Measurements from ENCODE around the gene POU5F1.
A peak's percentile ranks its signal among the peaks of the same experiment; 100 is the strongest.
"Not testable (repeated sequence)": the region's sequence is repeated elsewhere in the genome, so short reads cannot be mapped to it uniquely, and the experiment has no call there.

Gene POU5F1

GRCh38 chr6:31165986-31166385 is 4.5 kb downstream of the POU5F1 start:
- no peak for DNase-seq (ENCODE audit: low read depth)

GRCh38 chr6:31165064-31165832 is 5.2 kb downstream of the POU5F1 start:
- not testable (repeated sequence) for DNase-seq (ENCODE audit: low read depth)

GRCh38 chr6:31164475-31165063 is 5.9 kb downstream of the POU5F1 start:
- not testable (repeated sequence) for DNase-seq (ENCODE audit: low read depth)

GRCh38 chr6:31163922-31164321 is 6.6 kb downstream of the POU5F1 start:
- DNase-seq (ENCODE audit: low read depth) = no peak

GRCh38 chr6:31162463-31163165 is 7.9 kb downstream of the POU5F1 start:
- DNase-seq (ENCODE audit: low read depth) = no peak

- DNase-seq (ENCODE audit: low read depth) = no peak
Observed at GRCh38 chr6:31161216-31162126, 9.0 kb downstream of the POU5F1 start.

GRCh38 chr6:31158863-31159855 is 11.3 kb downstream of the POU5F1 start:
- peak; percentile 40 for DNase-seq (ENCODE audit: low read depth)

GRCh38 chr6:31158140-31158862 is 12.2 kb downstream of the POU5F1 start, which contains the start of gene TCF19:
Gene TCF19 (plus strand): TSS chr6:31158589. CDS start chr6:31159470, 881 bp downstream.
- peak; percentile 99 for DNase-seq (ENCODE audit: low read depth)

GRCh38 chr6:31157513-31158139 is 12.9 kb downstream of the POU5F1 start, which contains the start of gene CCHCR1:
Gene CCHCR1 (minus strand): TSS chr6:31157802. CDS start chr6:31157600, 202 bp downstream.
- DNase-seq (ENCODE audit: low read depth) = no peak

- no peak for DNase-seq (ENCODE audit: low read depth)
Observed at GRCh38 chr6:31156641-31157040, 13.8 kb downstream of the POU5F1 start.

GRCh38 chr6:31154436-31154835 is 16.0 kb downstream of the POU5F1 start:
- no peak for DNase-seq (ENCODE audit: low read depth)

GRCh38 chr6:31152781-31153180 is 17.7 kb downstream of the POU5F1 start:
- DNase-seq (ENCODE audit: low read depth) = no peak

- no peak for DNase-seq (ENCODE audit: low read depth)
Observed at GRCh38 chr6:31149827-31150447, 20.5 kb downstream of the POU5F1 start.

GRCh38 chr6:31145386-31145785 is 25.1 kb downstream of the POU5F1 start:
- DNase-seq (ENCODE audit: low read depth) = no peak

- no peak for DNase-seq (ENCODE audit: low read depth)
Observed at GRCh38 chr6:31144970-31145340, 25.5 kb downstream of the POU5F1 start.

GRCh38 chr6:31144296-31144969 is 26.0 kb downstream of the POU5F1 start:
- DNase-seq (ENCODE audit: low read depth) = no peak

- DNase-seq (ENCODE audit: low read depth) = peak; percentile 92
Observed at GRCh38 chr6:31143148-31143547, 27.3 kb downstream of the POU5F1 start.

GRCh38 chr6:31142361-31142761 is 28.1 kb downstream of the POU5F1 start:
- DNase-seq (ENCODE audit: low read depth) = no peak

All from EH (cell line).